HCT116 (cell line): ENCODE measurements around the gene VSTM2B.

Experiments
- CTCF ChIP-seq, 3 experiments: fragments of 200-600 bp in 1 of 3; sonication (generic) in 1 of 3; IDR thresholded peaks in 2 of 3; conservative IDR thresholded peaks in 1 of 3; 2 replicates each; pipeline ENCODE4 v1.5.1; 2012 to 2017; ENCODE audit warnings: low read depth in 2 of 3, low read length in 2 of 3, antibody characterized with exemption in 1 of 3, borderline replicate concordance in 1 of 3, control low read depth in 1 of 3, mild to moderate bottlenecking in 1 of 3, mixed read lengths in 1 of 3, mixed run types in 1 of 3, moderate library complexity in 1 of 3; ENCODE audit not compliant: insufficient read depth in 1 of 3
- EGR1 ChIP-seq: IDR thresholded peaks from 2 replicates; pipeline ENCODE4 v1.6.1; 2012; ENCODE audit warnings: low read depth
- EZH2 ChIP-seq: fragments of 200-600 bp; sonication (generic); IDR thresholded peaks from 2 replicates; pipeline ENCODE4 v1.6.1; 2017; ENCODE audit warnings: antibody characterized with exemption, mixed run types
- EZH2phosphoT487 ChIP-seq: fragments of 200-600 bp; IDR thresholded peaks from 2 replicates; pipeline ENCODE4 v1.6.1; 2018; ENCODE audit warnings: antibody characterized with exemption, borderline replicate concordance
- JUND ChIP-seq: IDR thresholded peaks from 2 replicates; pipeline ENCODE4 v1.6.1; 2012
- POLR2A ChIP-seq: IDR thresholded peaks from 2 replicates; pipeline ENCODE4 v1.7.0; 2011; ENCODE audit warnings: borderline replicate concordance; ENCODE audit not compliant: insufficient read depth, insufficient read length; ENCODE audit errors: extremely low read depth
- POLR2AphosphoS5 ChIP-seq: IDR thresholded peaks from 2 replicates; pipeline ENCODE4 v1.6.1; 2011; ENCODE audit warnings: mild to moderate bottlenecking, low read depth, low read length, moderate library complexity
- RAD21 ChIP-seq: IDR thresholded peaks from 2 replicates; pipeline ENCODE4 v1.6.1; 2012; ENCODE audit warnings: low read depth, mild to moderate bottlenecking

- no peak for TF ChIP-seq CTCF (IDR thresholded peaks at IDR 0.05 in 2 of 3, conservative IDR thresholded peaks at IDR 0.05 in 1 of 3; ENCODE audit: borderline replicate concordance in 1 of 3, insufficient read depth in 1 of 3, low read depth in 2 of 3, low read length in 2 of 3)
- no peak for TF ChIP-seq POLR2A
- no peak for TF ChIP-seq EGR1
- no peak for TF ChIP-seq JUND
- TF ChIP-seq EZH2, result no peak
- TF ChIP-seq EZH2phosphoT487, result no peak
- no peak for TF ChIP-seq POLR2AphosphoS5
- TF ChIP-seq RAD21, result no peak
These were observed 19.0 kb downstream of the VSTM2B start for GRCh38 chr19:29544656-29545360.
